HEK293 (cell line): ENCODE results near the gene HESX1.

Experiments
- CTCF ChIA-PET: fragments of 350-600 bp; formaldehyde crosslinking; extraction: SDS; loops from one replicate; lab custom pipeline; 2021; ENCODE audit warnings: antibody characterized with exemption; lab: Yijun Ruan, JAX
- POLR2A ChIA-PET: fragments of 300-600 bp; formaldehyde crosslinking; extraction: SDS; loops from one replicate; lab custom pipeline; 2020; ENCODE audit warnings: antibody characterized with exemption, inconsistent platforms; lab: Yijun Ruan, JAX
- H3K27ac ChIP-seq: fragments of 200-500 bp; sonication (Bioruptor generic); 2 replicates; pipeline ENCODE4 v1.5.1; 2014; ENCODE audit warnings: low read depth, low read length, control low read depth, inconsistent platforms; ENCODE audit errors: extremely low read depth
- H3K36me3 ChIP-seq, 2 experiments: fragments of 200-500 bp in 1 of 2; sonication (Bioruptor generic) in 1 of 2; 1 replicate in 1 of 2; 2 replicates in 1 of 2; pipeline ENCODE4 v1.5.1; 2014 to 2017; ENCODE audit warnings: inconsistent platforms in 2 of 2, low read length in 2 of 2; ENCODE audit not compliant: control insufficient read depth in 2 of 2, insufficient read depth in 1 of 2
- H3K4me1 ChIP-seq: fragments of 200-500 bp; sonication (Bioruptor generic); 2 replicates; pipeline ENCODE4 v1.5.1; 2014; ENCODE audit warnings: mild to moderate bottlenecking, low read length, inconsistent platforms; ENCODE audit not compliant: control insufficient read depth, insufficient read depth
- H3K4me3 ChIP-seq: 2 replicates; pipeline ENCODE4 v1.5.1; 2011; ENCODE audit warnings: low read depth, mild to moderate bottlenecking, control low read depth, low read length, moderate library complexity
- H3K9me3 ChIP-seq: fragments of 200-500 bp; sonication (Bioruptor generic); 2 replicates; pipeline ENCODE4 v1.5.1; 2014; ENCODE audit warnings: low read depth, low read length, inconsistent platforms; ENCODE audit not compliant: control insufficient read depth, insufficient read depth
- IKZF3 ChIP-seq: fragments of 450-650 bp; IDR thresholded peaks from 2 replicates; pipeline ENCODE4 v1.5.0; 2018; ENCODE audit warnings: missing biosample characterization, mild to moderate bottlenecking, missing genetic modification characterization, moderate library complexity
- OSR2 ChIP-seq: fragments of 450-650 bp; formaldehyde crosslinking; IDR thresholded peaks from 2 replicates; pipeline ENCODE4 v1.5.1; 2016; ENCODE audit warnings: missing biosample characterization, missing genetic modification characterization
- PBX3 ChIP-seq: sonication (generic); formaldehyde crosslinking; IDR thresholded peaks from 2 replicates; pipeline ENCODE4 v1.8.1; 2022; ENCODE audit warnings: mild to moderate bottlenecking, moderate library complexity, missing genetic modification reagents
- PRDM10 ChIP-seq: fragments of 450-650 bp; formaldehyde crosslinking; IDR thresholded peaks from 2 replicates; pipeline ENCODE4 v1.5.1; 2016; ENCODE audit warnings: missing biosample characterization, missing genetic modification characterization
- SCRT2 ChIP-seq: fragments of 450-650 bp; formaldehyde crosslinking; IDR thresholded peaks from 2 replicates; pipeline ENCODE4 v1.5.1; 2016; ENCODE audit warnings: missing biosample characterization, missing genetic modification characterization
- TRIM28 ChIP-seq: IDR thresholded peaks from 2 replicates; pipeline ENCODE4 v1.6.1; 2011; ENCODE audit warnings: low read length, control low read depth, borderline replicate concordance
- ZBTB17 ChIP-seq: fragments of 450-650 bp; formaldehyde crosslinking; IDR thresholded peaks from 2 replicates; pipeline ENCODE4 v1.5.1; 2016; ENCODE audit warnings: missing biosample characterization, missing genetic modification characterization
- ZBTB20 ChIP-seq: fragments of 450-650 bp; formaldehyde crosslinking; IDR thresholded peaks from 2 replicates; pipeline ENCODE4 v1.5.1; 2016; ENCODE audit warnings: missing biosample characterization, missing genetic modification characterization
- ZBTB44 ChIP-seq: fragments of 450-650 bp; IDR thresholded peaks from 2 replicates; pipeline ENCODE4 v1.5.1; 2018; ENCODE audit warnings: missing biosample characterization, mild to moderate bottlenecking, missing genetic modification characterization
- ZNF148 ChIP-seq: fragments of 450-650 bp; formaldehyde crosslinking; IDR thresholded peaks from 2 replicates; pipeline ENCODE4 v1.5.0; 2017; ENCODE audit warnings: missing biosample characterization, missing genetic modification characterization, borderline replicate concordance
- ZNF335 ChIP-seq: fragments of 450-650 bp; formaldehyde crosslinking; conservative IDR thresholded peaks from 2 replicates; pipeline ENCODE4 v1.5.1; 2016; ENCODE audit warnings: missing biosample characterization, missing genetic modification characterization
- ZNF449 ChIP-seq: fragments of 450-650 bp; formaldehyde crosslinking; IDR thresholded peaks from 2 replicates; pipeline ENCODE4 v1.5.1; 2017; ENCODE audit warnings: missing biosample characterization, mild to moderate bottlenecking, missing genetic modification characterization, moderate library complexity
- ZNF518A ChIP-seq: fragments of 450-650 bp; formaldehyde crosslinking; conservative IDR thresholded peaks from 2 replicates; pipeline ENCODE4 v1.5.1; 2016; ENCODE audit warnings: low read depth, missing biosample characterization, missing genetic modification characterization
- ZNF670 ChIP-seq: fragments of 450-650 bp; formaldehyde crosslinking; IDR thresholded peaks from 2 replicates; pipeline ENCODE4 v1.5.1; 2016; ENCODE audit warnings: missing biosample characterization, missing genetic modification characterization, low read depth
- ZNF704 ChIP-seq: fragments of 450-650 bp; formaldehyde crosslinking; IDR thresholded peaks from 2 replicates; pipeline ENCODE4 v1.5.1; 2016; ENCODE audit warnings: missing biosample characterization, missing genetic modification characterization

HESX1 gene

GRCh38 chr3:57161915-57162314 lies 37.9 kb downstream of the HESX1 start:
- no peaks in the 10 kb centered on the region for H3K9me3 ChIP-seq
- POLR2A ChIA-PET: no interaction called here
- CTCF ChIA-PET: no interaction called here
- peaks cover 6% of the 10 kb centered on the region; the same call in 1 of the 2 replicates for H3K4me1 ChIP-seq
- no peak for TF ChIP-seq PBX3 (CRISPR knock-in tag)
- TF ChIP-seq ZBTB20 (tag by site-specific recombination): 0 out of 2 replicates have a peak, but pooled peaks have one; percentile 22
- peak; percentile 10; the same call in 1 of the 2 replicates for TF ChIP-seq PRDM10 (tag by site-specific recombination)
- H3K27ac ChIP-seq: no peak overlapping the region
- no peaks in the 10 kb centered on the region for H3K36me3 ChIP-seq
- H3K4me3 ChIP-seq: no peak overlapping the region

- ChIA-PET CTCF (interaction anchor here (0.5 to 1.5 kb wide), 5 partner anchors 9 to 1371 kb away, joined by 3 read pairs; no protein-coding TSS in a partner anchor), POLR2A (no interaction called here)
- H3K9me3 ChIP-seq: no peaks in the 10 kb centered on the region
- no peak overlapping the region for H3K27ac ChIP-seq
- peaks cover 6% of the 10 kb centered on the region; the same call in 1 of the 2 replicates for H3K4me1 ChIP-seq
- no peak overlapping the region for H3K4me3 ChIP-seq
- H3K36me3 ChIP-seq: no peaks in the 10 kb centered on the region
- TF ChIP-seq OSR2 (no peak), ZBTB44 (tag by site-specific recombination) (peak; percentile 61), ZBTB20 (tag by site-specific recombination) (peak; percentile 76), ZNF335 (tag by site-specific recombination) (no peak), ZBTB17 (tag by site-specific recombination) (no peak), ZNF704 (tag by site-specific recombination) (no peak), SCRT2 (tag by site-specific recombination) (no peak), IKZF3 (tag by site-specific recombination) (0 out of 2 replicates have a peak, but pooled peaks have one; percentile 29), ZNF148 (no peak), ZNF449 (tag by site-specific recombination) (no peak), TRIM28 (no peak), ZNF518A (tag by site-specific recombination) (no peak), ZNF670 (tag by site-specific recombination) (no peak)
These were observed 38.8 kb downstream of the HESX1 start for GRCh38 chr3:57160765-57161538.
